ENCODE results near the gene GPR42. TPM values are rescaled to one million over a fixed set of nuclear protein-coding genes. Genes with fewer than 3 reads are reported as not detected.

The GPR42 gene
- polyA plus RNA-seq (ENCODE audit: insufficient read length in 12 of 12), result under 1 TPM in 1 of 12 donors, not detected in 11; 0.11 TPM
- long read RNA-seq, donor 1, result 0 reads
- long read RNA-seq, donor 2, result 0 reads
- long read RNA-seq, donor 3, result 0 reads
- long read RNA-seq, donor 4, result 0 reads
- long read RNA-seq, donor 5, result 0 reads
- long read RNA-seq, donor 6, result 0 reads
- long read RNA-seq, donor 7, result 0 reads
- long read RNA-seq, donor 8, result 0 reads
- long read RNA-seq, donor 9, result 0 reads
- long read RNA-seq, donor 10, result 0 reads
- long read RNA-seq, donor 11, result 0 reads

- DNase-seq, result no peak
Observed at GRCh38 chr19:35370722-35371121, at the start of gene GPR42. Gene GPR42 (plus strand): TSS chr19:35371068. CDS start chr19:35371360, 292 bp downstream.

- DNase-seq, result no peak
Observed at GRCh38 chr19:35321291-35321690, 49.6 kb upstream of the GPR42 start.

GRCh38 chr19:35322014-35322413 is 48.9 kb upstream of the GPR42 start:
- DNase-seq, result no peak

- no peak for DNase-seq
Observed at GRCh38 chr19:35327642-35328041, 43.2 kb upstream of the GPR42 start.

DNA sequence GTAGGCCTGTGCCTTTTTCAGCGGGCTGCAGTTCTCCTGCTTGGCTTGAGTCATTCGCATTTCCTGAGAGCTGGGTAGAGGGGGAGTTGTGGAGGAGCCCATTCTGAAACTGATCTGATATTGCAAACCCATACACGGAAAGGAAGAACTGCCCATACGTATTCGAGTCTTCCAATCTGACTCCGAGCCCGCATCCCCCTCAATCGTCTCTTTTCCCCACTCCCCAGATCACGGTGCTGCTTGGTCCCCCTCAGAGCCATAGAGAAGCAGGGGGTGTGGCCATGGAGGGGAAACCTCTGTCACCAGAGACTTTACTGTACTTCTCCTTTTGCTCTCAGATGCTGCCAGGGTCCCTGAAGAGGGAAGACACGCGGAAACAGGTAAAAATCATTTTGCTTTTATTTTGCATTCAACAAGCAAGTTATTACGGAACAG is 42.0 kb upstream of the GPR42 start, which contains the start of gene CD22:
TSS of gene CD22 (plus strand) at position 337 of the 435 bp plus-strand sequence. CDS start 2,854 bp downstream, outside the sequence.
- DNase-seq, result no peak

DNA sequence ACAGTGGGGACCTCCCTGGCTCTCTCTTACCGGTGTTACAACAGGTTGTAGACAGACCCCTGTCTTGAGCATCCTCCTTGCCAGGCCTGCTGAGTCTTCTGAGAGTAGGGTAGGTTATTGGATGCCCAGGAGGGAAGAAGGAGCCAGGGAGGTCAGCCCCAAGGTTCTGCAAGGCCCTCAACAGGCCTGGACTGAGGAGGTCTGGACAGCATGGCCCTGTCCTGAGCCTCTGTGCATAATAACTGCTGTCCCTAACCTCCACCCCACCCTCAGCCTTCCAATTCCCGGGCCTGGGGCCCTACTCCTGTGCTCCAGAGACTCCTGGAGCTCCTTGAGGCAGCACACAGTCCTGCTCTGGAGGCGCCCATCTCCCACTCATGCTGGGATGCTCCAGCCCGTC is 41.5 kb upstream of the GPR42 start:
- no peak for DNase-seq

GRCh38 chr19:35330475-35330874 is 40.4 kb upstream of the GPR42 start:
- no peak for DNase-seq

DNA sequence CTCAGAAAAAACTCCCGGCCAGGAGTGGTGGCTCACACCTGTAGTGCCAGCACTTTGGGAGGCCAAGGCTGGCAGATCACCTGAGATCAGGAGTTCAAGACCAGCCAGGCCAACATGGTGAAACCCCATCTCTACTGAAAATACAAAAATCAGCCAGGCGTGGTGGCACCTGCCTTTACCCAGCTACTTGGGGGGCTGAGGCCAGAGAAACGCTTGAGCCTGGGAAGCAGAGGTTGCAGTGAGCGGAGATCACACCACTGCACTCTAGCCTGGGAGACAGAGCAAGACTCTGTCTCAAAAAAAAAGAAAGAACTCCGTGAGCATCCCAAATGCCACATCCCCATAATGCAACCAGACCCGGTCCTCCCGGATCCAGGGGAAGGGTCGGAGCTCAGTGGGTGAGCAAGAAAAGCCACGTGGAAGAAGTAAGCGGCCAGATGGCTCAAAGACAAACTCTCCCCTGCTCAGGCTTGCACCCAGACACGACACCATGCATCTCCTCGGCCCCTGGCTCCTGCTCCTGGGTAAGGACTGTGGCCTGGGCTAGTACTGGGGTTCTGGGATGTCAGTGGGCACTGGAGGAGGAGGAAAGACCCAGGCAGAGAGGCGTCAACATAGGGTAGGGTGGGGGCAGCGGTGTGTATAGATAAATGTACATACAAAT is 39.2 kb upstream of the GPR42 start:
- no peak for DNase-seq

DNA sequence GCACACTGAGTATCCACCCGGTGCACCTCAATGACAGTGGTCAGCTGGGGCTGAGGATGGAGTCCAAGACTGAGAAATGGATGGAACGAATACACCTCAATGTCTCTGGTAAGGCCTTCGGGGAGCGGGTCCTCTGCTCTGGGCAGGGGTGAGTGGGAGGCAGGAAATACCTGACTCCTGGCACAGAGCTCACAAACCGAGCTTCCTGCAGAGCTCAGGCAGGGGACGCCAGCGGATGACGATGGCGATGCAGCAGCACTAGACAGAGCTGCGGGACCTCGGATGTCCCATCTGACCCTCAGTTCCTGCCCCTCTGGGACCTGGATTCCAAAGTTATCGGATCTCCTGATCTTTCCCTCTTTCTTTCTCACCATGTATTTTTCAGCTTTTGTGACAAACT is 38.1 kb upstream of the GPR42 start:
- no peak for DNase-seq

GRCh38 chr19:35334144-35334753 is 36.6 kb upstream of the GPR42 start:
- no peak for DNase-seq

DNA sequence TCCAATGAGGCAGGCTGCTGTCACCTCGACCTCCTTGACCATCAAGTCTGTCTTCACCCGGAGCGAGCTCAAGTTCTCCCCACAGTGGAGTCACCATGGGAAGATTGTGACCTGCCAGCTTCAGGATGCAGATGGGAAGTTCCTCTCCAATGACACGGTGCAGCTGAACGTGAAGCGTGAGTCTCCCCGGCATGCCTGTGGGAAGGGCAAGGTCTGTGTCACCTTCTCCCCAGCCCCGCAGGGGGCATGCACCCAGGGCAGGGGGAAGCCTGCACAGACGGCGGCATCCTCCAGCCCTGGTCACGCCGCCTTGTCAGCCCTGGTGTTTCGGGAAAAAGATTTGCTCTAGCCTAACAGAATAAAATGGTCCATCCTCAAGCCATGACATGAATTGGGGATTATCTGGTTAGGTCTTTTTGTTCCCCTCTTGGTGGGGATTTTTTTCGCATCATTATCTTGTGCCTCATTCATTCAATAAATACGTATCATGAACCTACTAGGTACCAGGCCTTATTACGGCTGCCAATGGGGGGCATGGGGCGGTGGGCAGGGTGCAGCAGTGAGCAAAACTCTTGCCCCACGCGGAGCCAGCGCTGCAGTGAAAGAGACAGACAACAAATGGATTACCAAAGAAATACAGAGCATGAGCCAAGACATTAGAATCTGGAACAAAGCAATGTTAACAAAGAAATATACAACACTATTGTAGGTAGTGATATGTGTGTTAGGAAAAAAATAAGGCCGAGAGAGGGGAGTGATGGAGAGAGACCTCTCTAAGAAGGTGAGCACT is 34.5 kb upstream of the GPR42 start:
- DNase-seq, result no peak

GRCh38 chr19:35337097-35337983 is 33.5 kb upstream of the GPR42 start:
- DNase-seq, result no peak

DNA sequence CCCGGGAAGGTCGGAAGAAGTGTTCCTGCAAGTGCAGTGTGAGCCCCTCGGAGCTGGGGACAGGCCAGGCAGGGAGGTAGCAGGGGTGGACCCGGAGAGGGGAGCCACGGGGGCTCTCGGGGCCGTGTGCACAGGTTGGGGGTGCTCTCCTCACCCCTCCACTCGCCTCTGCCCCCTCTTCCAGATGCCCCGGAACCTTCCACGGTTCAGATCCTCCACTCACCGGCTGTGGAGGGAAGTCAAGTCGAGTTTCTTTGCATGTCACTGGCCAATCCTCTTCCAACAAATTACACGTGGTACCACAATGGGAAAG is 32.9 kb upstream of the GPR42 start:
- no peak for DNase-seq

DNA sequence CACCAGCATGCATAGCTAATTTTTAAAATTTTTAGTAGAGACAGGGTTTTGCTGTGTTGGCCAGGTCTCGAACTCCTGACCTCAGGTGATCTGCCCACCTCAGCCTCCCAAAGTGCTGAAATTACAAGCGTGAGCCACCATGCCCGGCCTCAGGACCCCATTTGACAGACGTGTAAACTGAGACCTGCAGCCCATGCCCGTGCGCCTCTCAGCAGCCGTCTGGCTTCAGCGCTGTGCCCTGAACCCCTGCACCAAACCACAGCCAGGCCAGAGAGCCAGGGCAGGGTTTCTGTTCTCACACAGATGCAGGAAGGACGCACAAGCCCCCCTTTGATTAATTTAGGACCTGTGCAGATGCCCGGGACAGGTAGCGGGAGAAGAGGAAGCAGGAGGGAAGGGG is 30.4 kb upstream of the GPR42 start:
- no peak for DNase-seq

DNA sequence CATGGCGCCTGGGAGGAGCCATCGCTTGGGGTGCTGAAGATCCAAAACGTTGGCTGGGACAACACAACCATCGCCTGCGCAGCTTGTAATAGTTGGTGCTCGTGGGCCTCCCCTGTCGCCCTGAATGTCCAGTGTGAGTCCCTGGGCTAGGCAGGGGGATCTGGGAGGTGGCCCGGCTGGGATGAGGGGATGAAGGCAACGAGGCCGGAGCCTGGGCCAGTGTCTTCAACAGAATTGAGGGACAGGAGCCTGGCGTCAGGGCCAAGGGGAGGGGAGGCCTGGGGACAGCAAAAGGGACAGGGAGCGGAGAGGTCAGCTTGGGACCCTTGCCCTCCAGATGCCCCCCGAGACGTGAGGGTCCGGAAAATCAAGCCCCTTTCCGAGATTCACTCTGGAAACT is 29.9 kb upstream of the GPR42 start:
- no peak for DNase-seq

DNA sequence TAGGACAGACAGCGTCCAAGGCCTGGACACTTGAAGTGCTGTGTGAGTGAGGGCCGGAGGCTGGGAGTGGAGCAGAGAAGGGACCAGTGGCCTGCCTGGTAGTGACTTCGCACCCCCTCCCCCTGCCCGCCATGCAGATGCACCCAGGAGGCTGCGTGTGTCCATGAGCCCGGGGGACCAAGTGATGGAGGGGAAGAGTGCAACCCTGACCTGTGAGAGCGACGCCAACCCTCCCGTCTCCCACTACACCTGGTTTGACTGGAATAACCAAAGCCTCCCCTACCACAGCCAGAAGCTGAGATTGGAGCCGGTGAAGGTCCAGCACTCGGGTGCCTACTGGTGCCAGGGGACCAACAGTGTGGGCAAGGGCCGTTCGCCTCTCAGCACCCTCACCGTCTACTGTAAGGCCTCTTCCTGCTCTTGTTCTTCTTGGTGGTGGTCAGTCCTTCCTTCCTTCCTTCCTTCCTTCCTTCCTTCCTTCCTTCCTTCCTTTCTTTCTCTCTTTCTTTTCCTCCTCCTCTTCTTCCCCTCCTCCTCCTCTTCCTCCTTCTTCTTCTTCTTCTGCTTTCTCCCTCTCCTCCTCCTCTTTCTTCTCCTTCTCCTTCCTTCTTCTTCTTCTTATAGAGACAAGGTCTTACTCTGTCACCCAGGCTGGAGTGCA is 29.2 kb upstream of the GPR42 start:
- DNase-seq, result no peak

- no peak for DNase-seq
Observed at GRCh38 chr19:35342430-35342829, 28.4 kb upstream of the GPR42 start.

DNA sequence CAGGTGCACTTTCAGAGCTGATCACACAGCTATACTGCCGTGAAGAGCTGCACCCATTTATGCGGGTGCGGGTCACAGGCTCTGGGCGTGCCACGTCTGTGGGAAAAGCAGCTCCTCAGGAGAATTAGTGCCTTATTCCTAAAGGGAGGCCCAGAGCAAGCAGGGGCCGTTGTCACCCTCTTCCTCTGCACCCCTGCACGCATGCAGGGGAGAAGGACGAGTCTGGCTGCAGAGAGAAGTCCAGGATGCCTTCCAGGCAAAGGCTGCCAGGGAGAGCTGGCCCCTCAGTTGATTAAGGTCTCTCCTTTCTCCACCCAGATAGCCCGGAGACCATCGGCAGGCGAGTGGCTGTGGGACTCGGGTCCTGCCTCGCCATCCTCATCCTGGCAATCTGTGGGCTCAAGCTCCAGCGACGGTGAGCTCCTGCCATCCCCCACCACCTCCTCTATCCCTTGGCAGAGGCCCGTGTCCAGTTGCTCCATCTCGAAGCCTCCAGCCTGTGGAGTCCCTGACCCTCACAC is 26.3 kb upstream of the GPR42 start:
- DNase-seq, result no peak

- no peak for DNase-seq
Observed at GRCh38 chr19:35345671-35346111, 25.2 kb upstream of the GPR42 start.
